H9 (cell line): ENCODE data around the gene ZBTB8A. TPM values are rescaled to one million over a fixed set of nuclear protein-coding genes. Genes with fewer than 3 reads are reported as not detected.

Experiments
- DNase-seq: peaks from one replicate; pipeline ENCODE4 v3.0.0-alpha.2; 2017
- H2AFZ ChIP-seq: one replicate; pipeline ENCODE4 v1.6.1; 2013; ENCODE audit warnings: mild to moderate bottlenecking, low read length, control low read depth, moderate library complexity
- H2AK5ac ChIP-seq: 2 replicates; pipeline ENCODE4 v1.6.1; 2013; ENCODE audit warnings: low read length, control low read depth, mixed read lengths; ENCODE audit not compliant: insufficient read length
- H2BK120ac ChIP-seq: one replicate; pipeline ENCODE4 v1.6.1; 2013; ENCODE audit warnings: low read depth, mild to moderate bottlenecking, low read length, control low read depth, inconsistent platforms; ENCODE audit not compliant: poor library complexity, severe bottlenecking
- H2BK12ac ChIP-seq: 2 replicates; pipeline ENCODE4 v1.6.1; 2013; ENCODE audit warnings: low read length, control low read depth, mixed read lengths, low read depth; ENCODE audit not compliant: insufficient read length
- H2BK15ac ChIP-seq: 2 replicates; pipeline ENCODE4 v1.6.1; 2013; ENCODE audit warnings: low read depth, low read length, control low read depth
- H2BK20ac ChIP-seq: one replicate; pipeline ENCODE4 v1.6.1; 2013; ENCODE audit warnings: low read depth, mild to moderate bottlenecking, low read length, control low read depth, inconsistent platforms; ENCODE audit not compliant: poor library complexity, severe bottlenecking
- H2BK5ac ChIP-seq: 2 replicates; pipeline ENCODE4 v1.6.1; 2013; ENCODE audit warnings: low read length, control low read depth, mixed read lengths; ENCODE audit not compliant: insufficient read length
- H3K14ac ChIP-seq: 2 replicates; pipeline ENCODE4 v1.6.1; 2013; ENCODE audit warnings: low read length, control low read depth; ENCODE audit not compliant: insufficient read depth
- H3K18ac ChIP-seq: 2 replicates; pipeline ENCODE4 v1.6.1; 2013; ENCODE audit warnings: low read depth, mild to moderate bottlenecking, mixed read lengths, low read length, control low read depth; ENCODE audit not compliant: insufficient read length
- H3K23ac ChIP-seq: 2 replicates; pipeline ENCODE4 v1.6.1; 2013; ENCODE audit warnings: low read length, control low read depth, mixed read lengths, low read depth; ENCODE audit not compliant: insufficient read length
- H3K23me2 ChIP-seq: 2 replicates; pipeline ENCODE4 v1.6.1; 2013; ENCODE audit warnings: low read depth, mild to moderate bottlenecking, mixed read lengths, low read length, control low read depth; ENCODE audit not compliant: insufficient read length, poor library complexity, severe bottlenecking
- H3K27ac ChIP-seq: 2 replicates; pipeline ENCODE4 v1.5.1; 2013; ENCODE audit warnings: low read length, control low read depth, mixed read lengths, low read depth; ENCODE audit not compliant: insufficient read length
- H3K27me3 ChIP-seq: 2 replicates; pipeline ENCODE4 v1.6.1; 2013; ENCODE audit warnings: low read length, control low read depth, inconsistent platforms; ENCODE audit not compliant: insufficient read depth
- H3K4ac ChIP-seq: 2 replicates; pipeline ENCODE4 v1.6.1; 2013; ENCODE audit warnings: low read depth, mild to moderate bottlenecking, control low read depth, inconsistent platforms, low read length, moderate library complexity
- H3K4me1 ChIP-seq: 2 replicates; pipeline ENCODE4 v1.6.1; 2013; ENCODE audit warnings: low read length, control low read depth, inconsistent platforms; ENCODE audit not compliant: insufficient read depth
- H3K4me2 ChIP-seq: 2 replicates; pipeline ENCODE4 v1.6.1; 2013; ENCODE audit warnings: low read length, control low read depth, mixed read lengths; ENCODE audit not compliant: insufficient read length, insufficient read depth
- H3K56ac ChIP-seq: 2 replicates; pipeline ENCODE4 v1.6.1; 2013; ENCODE audit warnings: low read depth, mild to moderate bottlenecking, mixed read lengths, low read length, control low read depth; ENCODE audit not compliant: insufficient read length
- H3K79me1 ChIP-seq: 2 replicates; pipeline ENCODE4 v1.6.1; 2013; ENCODE audit warnings: low read depth, mild to moderate bottlenecking, moderate library complexity, low read length, control low read depth, inconsistent platforms; ENCODE audit not compliant: insufficient read depth, poor library complexity, severe bottlenecking
- H3K79me2 ChIP-seq: 2 replicates; pipeline ENCODE4 v1.6.1; 2013; ENCODE audit warnings: low read length, control low read depth, inconsistent platforms; ENCODE audit not compliant: insufficient read depth
- H3K9ac ChIP-seq: 2 replicates; pipeline ENCODE4 v1.6.1; 2013; ENCODE audit warnings: low read length, control low read depth, mixed read lengths; ENCODE audit not compliant: insufficient read length; ENCODE audit errors: extremely low read depth
- H3K9me3 ChIP-seq: one replicate; pipeline ENCODE4 v1.6.1; 2013; ENCODE audit warnings: low read depth, low read length, inconsistent platforms; ENCODE audit not compliant: control insufficient read depth
- H3T11ph ChIP-seq: one replicate; pipeline ENCODE4 v1.6.1; 2013; ENCODE audit warnings: mild to moderate bottlenecking, low read length, control low read depth, inconsistent platforms
- H4K20me1 ChIP-seq: one replicate; pipeline ENCODE4 v1.6.1; 2013; ENCODE audit not compliant: control insufficient read depth, insufficient read length, insufficient read depth
- H4K5ac ChIP-seq: 2 replicates; pipeline ENCODE4 v1.6.1; 2013; ENCODE audit warnings: low read depth, mild to moderate bottlenecking, mixed read lengths, low read length, control low read depth; ENCODE audit not compliant: insufficient read length
- H4K8ac ChIP-seq: replicated peaks from 2 replicates; pipeline ENCODE4 v1.6.1; 2013; ENCODE audit warnings: low read length, control low read depth, mixed read lengths, low read depth; ENCODE audit not compliant: insufficient read length
- H4K91ac ChIP-seq: 2 replicates; pipeline ENCODE4 v1.6.1; 2013; ENCODE audit warnings: low read depth, mild to moderate bottlenecking, moderate library complexity, mixed read lengths, low read length, control low read depth; ENCODE audit not compliant: insufficient read length
- H3K27ac Mint-ChIP-seq, 3 experiments: 2 replicates in 2 of 3; 3 replicates in 1 of 3; pipeline ENCODE4 v1.8.0; 2020 to 2021; ENCODE audit warnings: mixed read lengths in 3 of 3, mild to moderate bottlenecking in 1 of 3, moderate library complexity in 1 of 3
- H3K27me3 Mint-ChIP-seq: 2 replicates; pipeline ENCODE4 v1.8.0; 2021; ENCODE audit warnings: low read depth, mild to moderate bottlenecking, moderate library complexity, mixed read lengths
- H3K36me3 Mint-ChIP-seq, 3 experiments: 2 replicates in 2 of 3; 3 replicates in 1 of 3; pipeline ENCODE4 v1.8.0; 2020 to 2021; ENCODE audit warnings: low read depth in 3 of 3, mixed read lengths in 3 of 3; ENCODE audit not compliant: insufficient read depth in 1 of 3
- H3K4me1 Mint-ChIP-seq, 2 experiments: 2 replicates each; pipeline ENCODE4 v1.8.0; 2020; ENCODE audit warnings: mixed read lengths in 2 of 2
- H3K4me3 Mint-ChIP-seq, 2 experiments: 2 replicates in 1 of 2; 3 replicates in 1 of 2; pipeline ENCODE4 v1.8.0; 2020 to 2021; ENCODE audit warnings: mild to moderate bottlenecking in 2 of 2, mixed read lengths in 2 of 2, moderate library complexity in 1 of 2
- H3K9me3 Mint-ChIP-seq, 2 experiments: 2 replicates in 1 of 2; 3 replicates in 1 of 2; pipeline ENCODE4 v1.8.0; 2020; ENCODE audit warnings: mild to moderate bottlenecking in 2 of 2, mixed read lengths in 2 of 2, moderate library complexity in 1 of 2
- CTCF ChIP-seq: fragments of 200-600 bp; sonication (generic); conservative IDR thresholded peaks from 3 replicates; pipeline ENCODE4 v1.8.0; 2021; ENCODE audit warnings: antibody characterized with exemption, mild to moderate bottlenecking
- WGBS: extraction: QIAGEN DNeasy Blood & Tissue Kit; methylation state at CpG from one replicate; pipeline ENCODE4 v1.1.7; 2013; ENCODE audit warnings: missing lambda C conversion rate, low lambda C conversion rate, mixed read lengths; ENCODE audit not compliant: insufficient read length; ENCODE audit errors: extremely low coverage; 5-methylcytosine and 5-hydroxymethylcytosine counted together
- total RNA-seq: library from RNA; stranded (reverse); gene quantifications from 2 replicates; pipeline ENCODE4 v1.2.1, GENCODE V29; 2021

ZBTB8A gene
- total RNA-seq, 1 experiment from 2014 or later = 11.3 TPM

GRCh38 chr1:32647308-32648134 lies 108.3 kb downstream of the ZBTB8A start:
- Histone ChIP-seq H4K5ac (no peak overlapping the region), H3K14ac (no peak overlapping the region), H3K79me2 (peaks cover 20% of the 10 kb centered on the region; the same call in 1 of the 2 replicates), H3K56ac (no peak overlapping the region), H3K27ac (no peak overlapping the region), H2BK15ac (no peak overlapping the region), H3K4me1 (no peaks in the 10 kb centered on the region; the same call in 1 of the 2 replicates), H4K8ac (no peak overlapping the region), H2BK20ac (no peak overlapping the region), H2BK12ac (no peak overlapping the region), H2AK5ac (no peak overlapping the region), H3K27me3 (no peaks in the 10 kb centered on the region), H3K4me2 (no peak overlapping the region), H2BK5ac (no peak overlapping the region), H3K9me3 (no peaks in the 10 kb centered on the region), H3K4ac (no peak overlapping the region), H3K79me1 (no peaks in the 10 kb centered on the region), H3K23ac (no peak overlapping the region), H2BK120ac (no peak overlapping the region), H3K9ac (no peak overlapping the region), H3K23me2 (peaks cover 7% of the 10 kb centered on the region), H3K18ac (no peak overlapping the region), H4K91ac (no peak overlapping the region), H2AFZ (no peak overlapping the region), H3T11ph (no peak overlapping the region), H4K20me1 (no peaks in the 10 kb centered on the region)
- no peak for TF ChIP-seq CTCF
- no CpG with 5 or more reads among the region's 6 CpGs for WGBS
- no peak for DNase-seq
- H3K9me3 Mint-ChIP-seq = peaks cover 0 to 5% of the 10 kb centered on the region in 2 experiments; a peak in 4 of 5 replicates
- H3K27me3 Mint-ChIP-seq = no peaks in the 10 kb centered on the region
- H3K4me3 Mint-ChIP-seq = no peak overlapping the region
- H3K27ac Mint-ChIP-seq = no peak overlapping the region
- peaks cover 29 to 34% (median 33%) of the 10 kb centered on the region in 3 experiments for H3K36me3 Mint-ChIP-seq
- peaks cover 13 to 23% of the 10 kb centered on the region in 2 experiments for H3K4me1 Mint-ChIP-seq
